Measurements from ENCODE around the gene FAM210B. TPM values are rescaled to one million over a fixed set of nuclear protein-coding genes. Genes with fewer than 3 reads are reported as not detected.

Gene FAM210B
- total and polyA plus RNA-seq, 2 of the 8 experiments (the other 6 are each of a cell fraction or from before 2014, with no cell fraction given) = 9.4 to 15.0 TPM

- ChIA-PET CTCF (ENCODE audit: partially characterized antibody) (no interaction called here), POLR2A (ENCODE audit: partially characterized antibody) (interaction anchor here (1.4 kb wide), 1 partner anchor 24 kb away, joined by 3 read pairs; no protein-coding TSS in a partner anchor)
- no peak overlapping the region for H3K4me3 ChIP-seq (ENCODE audit: extremely low read depth in 1 of 4, insufficient read depth in 2 of 4, low read depth in 3 of 4, low read length in 4 of 4)
- H3K23ac ChIP-seq (ENCODE audit: insufficient read length) = no peak overlapping the region
- H3K36me3 ChIP-seq (ENCODE audit: control insufficient read depth in 2 of 4, insufficient read depth in 4 of 4, low read length in 3 of 4) = peaks cover 22 to 66% (median 63%) of the 10 kb centered on the region in 4 experiments
- no peak overlapping the region for H4K91ac ChIP-seq (replicated peaks; ENCODE audit: insufficient read length, low read length)
- H3K14ac ChIP-seq (ENCODE audit: insufficient read length) = no peak overlapping the region
- H4K8ac ChIP-seq (ENCODE audit: extremely low read depth, insufficient read depth, low read length) = no peak overlapping the region
- H3K4me1 ChIP-seq (replicated peaks in 1 of 4; ENCODE audit: control insufficient read depth in 3 of 4, insufficient read depth in 4 of 4, low read length in 3 of 4) = no peaks in the 10 kb centered on the region; a peak in 1 of 7 replicates
- H3K9me3 ChIP-seq (ENCODE audit: insufficient read depth in 2 of 2, low read depth in 1 of 2, low read length in 1 of 2) = no peaks in the 10 kb centered on the region
- no peaks in the 10 kb centered on the region for H3K27me3 ChIP-seq (replicated peaks in 1 of 4; ENCODE audit: control insufficient read depth in 3 of 4, extremely low read depth in 1 of 4, insufficient read depth in 3 of 4, low read length in 3 of 4)
- no peak overlapping the region for H2BK20ac ChIP-seq (ENCODE audit: low read length)
- H3K79me2 ChIP-seq (ENCODE audit: control insufficient read depth in 1 of 2, insufficient read depth in 2 of 2, low read length in 2 of 2) = peaks cover 0 to 71% of the 10 kb centered on the region in 2 experiments; a peak in 2 of 4 replicates
- H2BK15ac ChIP-seq (ENCODE audit: low read length) = no peak overlapping the region
- H3K27ac ChIP-seq (ENCODE audit: low read depth, low read length) = no peak overlapping the region
- no peak overlapping the region for H3K4ac ChIP-seq (replicated peaks; ENCODE audit: insufficient read length, low read depth, low read length)
- H3K56ac ChIP-seq (replicated peaks; ENCODE audit: insufficient read length, low read depth, low read length) = no peak overlapping the region
- peaks cover 5% of the 10 kb centered on the region; the same call in 1 of the 2 replicates for H3K79me1 ChIP-seq (ENCODE audit: low read depth, low read length)
- DNase-seq (ENCODE audit: low read depth in 1 of 2, low spot score in 2 of 2) (no peak), FAIRE-seq (no peak)
- H3K9ac ChIP-seq (replicated peaks in 1 of 4; ENCODE audit: extremely low read depth in 1 of 4, low read depth in 3 of 4, low read length in 3 of 4) = no peak overlapping the region
- no peak overlapping the region for H2BK5ac ChIP-seq (ENCODE audit: low read depth, low read length)
- no peak overlapping the region for H2AFZ ChIP-seq (ENCODE audit: low read length)
- no peak overlapping the region for H4K5ac ChIP-seq (ENCODE audit: insufficient read length, low read depth, low read length)
- H2BK120ac ChIP-seq (replicated peaks; ENCODE audit: low read depth, low read length) = no peak overlapping the region
- no peak for TF ChIP-seq ASH2L (IDR thresholded peaks at IDR 0.05; ENCODE audit: low read length)
- TF ChIP-seq SP1 (IDR thresholded peaks at IDR 0.05; ENCODE audit: low read depth, low read length) = no peak
- TF ChIP-seq, protein P1, sequence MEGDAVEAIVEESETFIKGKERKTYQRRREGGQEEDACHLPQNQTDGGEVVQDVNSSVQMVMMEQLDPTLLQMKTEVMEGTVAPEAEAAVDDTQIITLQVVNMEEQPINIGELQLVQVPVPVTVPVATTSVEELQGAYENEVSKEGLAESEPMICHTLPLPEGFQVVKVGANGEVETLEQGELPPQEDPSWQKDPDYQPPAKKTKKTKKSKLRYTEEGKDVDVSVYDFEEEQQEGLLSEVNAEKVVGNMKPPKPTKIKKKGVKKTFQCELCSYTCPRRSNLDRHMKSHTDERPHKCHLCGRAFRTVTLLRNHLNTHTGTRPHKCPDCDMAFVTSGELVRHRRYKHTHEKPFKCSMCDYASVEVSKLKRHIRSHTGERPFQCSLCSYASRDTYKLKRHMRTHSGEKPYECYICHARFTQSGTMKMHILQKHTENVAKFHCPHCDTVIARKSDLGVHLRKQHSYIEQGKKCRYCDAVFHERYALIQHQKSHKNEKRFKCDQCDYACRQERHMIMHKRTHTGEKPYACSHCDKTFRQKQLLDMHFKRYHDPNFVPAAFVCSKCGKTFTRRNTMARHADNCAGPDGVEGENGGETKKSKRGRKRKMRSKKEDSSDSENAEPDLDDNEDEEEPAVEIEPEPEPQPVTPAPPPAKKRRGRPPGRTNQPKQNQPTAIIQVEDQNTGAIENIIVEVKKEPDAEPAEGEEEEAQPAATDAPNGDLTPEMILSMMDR (IDR thresholded peaks at IDR 0.05; ENCODE audit: control extremely low read depth in 1 of 3, insufficient read depth in 1 of 3, low read depth in 1 of 3, low read length in 3 of 3) = no peak
- no peak for TF ChIP-seq KDM5A (IDR thresholded peaks at IDR 0.05; ENCODE audit: low read length)
- TF ChIP-seq TEAD4 (IDR thresholded peaks at IDR 0.05; ENCODE audit: low read depth, low read length) = no peak
- no peak for TF ChIP-seq POLR2A (IDR thresholded peaks at IDR 0.05; ENCODE audit: control extremely low read depth in 1 of 2, low read depth in 2 of 2, low read length in 2 of 2)
- TF ChIP-seq SRF (IDR thresholded peaks at IDR 0.05; ENCODE audit: low read depth, low read length) = no peak
- H3K18ac ChIP-seq (ENCODE audit: extremely low read depth, low read length) = no peak overlapping the region
- no peaks in the 10 kb centered on the region for H3K23me2 ChIP-seq (ENCODE audit: low read depth, low read length)
- H3K4me2 ChIP-seq (ENCODE audit: insufficient read depth in 1 of 2, low read depth in 2 of 2, low read length in 2 of 2) = no peak overlapping the region
- no peak overlapping the region for H2BK12ac ChIP-seq (ENCODE audit: low read depth, low read length)
- H2AK5ac ChIP-seq (ENCODE audit: low read depth, low read length) = no peak overlapping the region
- WGBS, 2 experiments (ENCODE audit: extremely low coverage in 1 of 2, insufficient coverage in 1 of 2, insufficient read length in 1 of 2, insufficient replicate concordance in 2 of 2, low coverage in 1 of 2, low lambda C conversion rate in 2 of 2, missing lambda C conversion rate in 1 of 2) = 93% methylated on average over 1 of the region's 1 CpG; no CpG with 5 or more reads in 1 of the 2 experiments
- H4K20me1 ChIP-seq (replicated peaks in 1 of 2; ENCODE audit: control insufficient read depth in 1 of 2, insufficient read depth in 2 of 2, low read length in 2 of 2) = peaks cover 4 to 11% of the 10 kb centered on the region in 2 experiments
These were observed 21.6 kb downstream of the FAM210B start for GRCh38 chr20:56380375-56380774.

All from H1 (cell line).